Smooth muscle cell (in vitro differentiated cells): ENCODE data around the gene FBXO21. TPM values are rescaled to one million over a fixed set of nuclear protein-coding genes. Genes with fewer than 3 reads are reported as not detected.

Experiments
- DNase-seq: peaks from one replicate; lab custom pipeline; 2025; ENCODE audit not compliant: unreplicated experiment; lab: John Stamatoyannopoulos, UW
- H2AFZ ChIP-seq: fragments of 200-600 bp; sonication (generic); 2 replicates; pipeline ENCODE4 v1.6.0; 2016; ENCODE audit warnings: antibody characterized with exemption, low read depth, mild to moderate bottlenecking
- H3F3A ChIP-seq: fragments of 200-600 bp; sonication (generic); 2 replicates; pipeline ENCODE4 v1.6.0; 2017; ENCODE audit warnings: antibody characterized with exemption, low read depth
- H3K27ac ChIP-seq: fragments of 200-600 bp; sonication (generic); 2 replicates; pipeline ENCODE4 v1.5.1; 2016; ENCODE audit warnings: low read depth, mild to moderate bottlenecking
- H3K27me3 ChIP-seq: fragments of 200-600 bp; sonication (generic); 2 replicates; pipeline ENCODE4 v1.6.1; 2016; ENCODE audit warnings: low read depth, mild to moderate bottlenecking
- H3K36me3 ChIP-seq: fragments of 200-600 bp; sonication (generic); 2 replicates; pipeline ENCODE4 v1.5.1; 2016; ENCODE audit warnings: low read depth
- H3K4me1 ChIP-seq: fragments of 200-600 bp; sonication (generic); 2 replicates; pipeline ENCODE4 v1.5.1; 2016; ENCODE audit warnings: low read depth
- H3K4me2 ChIP-seq: fragments of 200-600 bp; sonication (generic); 2 replicates; pipeline ENCODE4 v1.6.0; 2016; ENCODE audit warnings: mild to moderate bottlenecking
- H3K4me3 ChIP-seq: fragments of 200-600 bp; sonication (generic); 2 replicates; pipeline ENCODE4 v1.5.1; 2016; ENCODE audit warnings: mild to moderate bottlenecking
- H3K79me2 ChIP-seq: fragments of 200-600 bp; sonication (generic); 2 replicates; pipeline ENCODE4 v1.6.0; 2016; ENCODE audit warnings: low read depth, mild to moderate bottlenecking
- H3K9ac ChIP-seq: fragments of 200-600 bp; sonication (generic); 2 replicates; pipeline ENCODE4 v1.6.0; 2016; ENCODE audit warnings: low read depth
- H3K9me3 ChIP-seq: fragments of 200-600 bp; sonication (generic); replicated peaks from 2 replicates; pipeline ENCODE4 v1.5.1; 2016; ENCODE audit warnings: low read depth
- H4K20me1 ChIP-seq: fragments of 200-600 bp; sonication (generic); 2 replicates; pipeline ENCODE4 v1.6.0; 2016; ENCODE audit warnings: low read depth
- WGBS: methylation state at CpG from one replicate; pipeline ENCODE4 v1.1.7; 2016; ENCODE audit warnings: low lambda C conversion rate; 5-methylcytosine and 5-hydroxymethylcytosine counted together
- polyA plus RNA-seq: library from polyadenylated mRNA; unstranded; fragments of >200 nt; fragmentation: Nextera tagmentation; extraction: Ambion mirVana; gene quantifications from 2 replicates; pipeline ENCODE4 v1.2.1, GENCODE V29; 2016
- total RNA-seq: library from RNA; depleted of rRNA; stranded (reverse); fragments of >200 nt; gene quantifications from 2 replicates; pipeline ENCODE4 v1.2.3, GENCODE V29; 2014
- TF ChIP-seq, protein P1 (sequence below): fragments of 200-600 bp; sonication (generic); IDR thresholded peaks from 2 replicates; pipeline ENCODE4 v1.5.1; 2017; ENCODE audit warnings: borderline replicate concordance, mild to moderate bottlenecking, antibody characterized with exemption; ENCODE audit not compliant: insufficient read depth, poor library complexity, severe bottlenecking

Gene FBXO21, protein sequence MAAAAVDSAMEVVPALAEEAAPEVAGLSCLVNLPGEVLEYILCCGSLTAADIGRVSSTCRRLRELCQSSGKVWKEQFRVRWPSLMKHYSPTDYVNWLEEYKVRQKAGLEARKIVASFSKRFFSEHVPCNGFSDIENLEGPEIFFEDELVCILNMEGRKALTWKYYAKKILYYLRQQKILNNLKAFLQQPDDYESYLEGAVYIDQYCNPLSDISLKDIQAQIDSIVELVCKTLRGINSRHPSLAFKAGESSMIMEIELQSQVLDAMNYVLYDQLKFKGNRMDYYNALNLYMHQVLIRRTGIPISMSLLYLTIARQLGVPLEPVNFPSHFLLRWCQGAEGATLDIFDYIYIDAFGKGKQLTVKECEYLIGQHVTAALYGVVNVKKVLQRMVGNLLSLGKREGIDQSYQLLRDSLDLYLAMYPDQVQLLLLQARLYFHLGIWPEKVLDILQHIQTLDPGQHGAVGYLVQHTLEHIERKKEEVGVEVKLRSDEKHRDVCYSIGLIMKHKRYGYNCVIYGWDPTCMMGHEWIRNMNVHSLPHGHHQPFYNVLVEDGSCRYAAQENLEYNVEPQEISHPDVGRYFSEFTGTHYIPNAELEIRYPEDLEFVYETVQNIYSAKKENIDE
- 75.2 and 82.9 TPM in 2 replicates for total RNA-seq
- 46.9 and 47.4 TPM in 2 replicates for polyA plus RNA-seq

- peak within 1 kb of the TSS; percentile 87 for H2AFZ ChIP-seq
- H3K4me2 ChIP-seq: peak within 1 kb of the TSS; percentile 92
- 2% methylated on average over 59 of the region's 59 CpGs for WGBS
- H3K9me3 ChIP-seq: no peaks in the 10 kb centered on the region
- H3K27ac ChIP-seq: peak within 1 kb of the TSS; percentile 41
- peak within 1 kb of the TSS; percentile 55 for H3K9ac ChIP-seq
- H3K27me3 ChIP-seq: no peaks in the 10 kb centered on the region
- H4K20me1 ChIP-seq: peaks cover 24% of the 10 kb centered on the region
- peaks cover 2% of the 10 kb centered on the region for H3K36me3 ChIP-seq
- no peaks in the 10 kb centered on the region for H3F3A ChIP-seq
- peak within 1 kb of the TSS; percentile 95 for H3K4me3 ChIP-seq
- TF ChIP-seq, protein P1, sequence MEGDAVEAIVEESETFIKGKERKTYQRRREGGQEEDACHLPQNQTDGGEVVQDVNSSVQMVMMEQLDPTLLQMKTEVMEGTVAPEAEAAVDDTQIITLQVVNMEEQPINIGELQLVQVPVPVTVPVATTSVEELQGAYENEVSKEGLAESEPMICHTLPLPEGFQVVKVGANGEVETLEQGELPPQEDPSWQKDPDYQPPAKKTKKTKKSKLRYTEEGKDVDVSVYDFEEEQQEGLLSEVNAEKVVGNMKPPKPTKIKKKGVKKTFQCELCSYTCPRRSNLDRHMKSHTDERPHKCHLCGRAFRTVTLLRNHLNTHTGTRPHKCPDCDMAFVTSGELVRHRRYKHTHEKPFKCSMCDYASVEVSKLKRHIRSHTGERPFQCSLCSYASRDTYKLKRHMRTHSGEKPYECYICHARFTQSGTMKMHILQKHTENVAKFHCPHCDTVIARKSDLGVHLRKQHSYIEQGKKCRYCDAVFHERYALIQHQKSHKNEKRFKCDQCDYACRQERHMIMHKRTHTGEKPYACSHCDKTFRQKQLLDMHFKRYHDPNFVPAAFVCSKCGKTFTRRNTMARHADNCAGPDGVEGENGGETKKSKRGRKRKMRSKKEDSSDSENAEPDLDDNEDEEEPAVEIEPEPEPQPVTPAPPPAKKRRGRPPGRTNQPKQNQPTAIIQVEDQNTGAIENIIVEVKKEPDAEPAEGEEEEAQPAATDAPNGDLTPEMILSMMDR: no peak
- peaks cover 21% of the 10 kb centered on the region for H3K79me2 ChIP-seq
- peak; percentile 63 for DNase-seq
- H3K4me1 ChIP-seq: peaks cover 6% of the 10 kb centered on the region
These were observed at the start of gene FBXO21 for GRCh38 chr12:117190210-117190781. TSS of gene FBXO21 (minus strand) at chr12:117190470. CDS start at chr12:117190456, 14 bp downstream.

GRCh38 chr12:117236456-117237001 lies 46.3 kb upstream of the FBXO21 start:
- H4K20me1 ChIP-seq: no peaks in the 10 kb centered on the region
- H3K9ac ChIP-seq: no peak overlapping the region
- no peak overlapping the region for H3K27ac ChIP-seq
- no peak overlapping the region for H2AFZ ChIP-seq
- DNase-seq: peak; percentile 42
- no peaks in the 10 kb centered on the region for H3K9me3 ChIP-seq
- no peaks in the 10 kb centered on the region for H3F3A ChIP-seq
- TF ChIP-seq, protein P1: peak; percentile 85
- WGBS: 15% methylated on average over 13 of the region's 13 CpGs
- H3K79me2 ChIP-seq: no peaks in the 10 kb centered on the region
- no peak overlapping the region for H3K4me2 ChIP-seq
- H3K27me3 ChIP-seq: peaks cover 12% of the 10 kb centered on the region
- no peak overlapping the region for H3K4me3 ChIP-seq
- peaks cover 4% of the 10 kb centered on the region for H3K4me1 ChIP-seq
- H3K36me3 ChIP-seq: no peaks in the 10 kb centered on the region

- no peaks in the 10 kb centered on the region for H3F3A ChIP-seq
- no peak overlapping the region for H3K9ac ChIP-seq
- H2AFZ ChIP-seq: no peak overlapping the region
- no peaks in the 10 kb centered on the region for H3K9me3 ChIP-seq
- 52% methylated on average over 2 of the region's 2 CpGs for WGBS
- H3K4me1 ChIP-seq: peaks cover 4% of the 10 kb centered on the region
- no peak overlapping the region for H3K27ac ChIP-seq
- no peaks in the 10 kb centered on the region for H4K20me1 ChIP-seq
- no peak overlapping the region for H3K4me2 ChIP-seq
- H3K36me3 ChIP-seq: no peaks in the 10 kb centered on the region
- no peaks in the 10 kb centered on the region for H3K79me2 ChIP-seq
- peaks cover 10% of the 10 kb centered on the region for H3K27me3 ChIP-seq
- TF ChIP-seq, protein P1: no peak
- H3K4me3 ChIP-seq: no peak overlapping the region
- DNase-seq: no peak
These were observed 45.0 kb upstream of the FBXO21 start for GRCh38 chr12:117235261-117235660.
